Effector memory CD4-positive, alpha-beta T cell (primary cell): ENCODE data around the gene SEL1L2.

Experiments
- DNase-seq, 3 donors: peaks; one replicate each; pipeline ENCODE4 v3.0.0-alpha.2; 2020
- H3K27ac ChIP-seq: 2 replicates; pipeline ENCODE4 v1.7.0; 2013; ENCODE audit warnings: mild to moderate bottlenecking, low read length, moderate library complexity; ENCODE audit not compliant: insufficient read depth, poor library complexity, severe bottlenecking
- H3K27me3 ChIP-seq: replicated peaks from 2 replicates; pipeline ENCODE4 v1.7.0; 2013; ENCODE audit warnings: mild to moderate bottlenecking, low read length; ENCODE audit not compliant: insufficient read depth, control insufficient read depth, poor library complexity, severe bottlenecking
- H3K36me3 ChIP-seq: 2 replicates; pipeline ENCODE4 v1.7.0; 2013; ENCODE audit warnings: mild to moderate bottlenecking, low read length, moderate library complexity; ENCODE audit not compliant: control insufficient read depth, insufficient read depth
- H3K4me1 ChIP-seq: 2 replicates; pipeline ENCODE4 v1.7.0; 2013; ENCODE audit warnings: low read length, mild to moderate bottlenecking; ENCODE audit not compliant: control insufficient read depth, insufficient read depth, poor library complexity, severe bottlenecking
- H3K4me3 ChIP-seq: 2 replicates; pipeline ENCODE4 v1.7.0; 2013; ENCODE audit warnings: low read length, low read depth, mild to moderate bottlenecking; ENCODE audit not compliant: insufficient read depth, poor library complexity, severe bottlenecking
- H3K9me3 ChIP-seq: 2 replicates; pipeline ENCODE4 v1.7.0; 2013; ENCODE audit warnings: mild to moderate bottlenecking, low read length, moderate library complexity; ENCODE audit not compliant: control insufficient read depth

The SEL1L2 gene

GRCh38 chr20:13838664-13839063, 151.8 kb downstream of the SEL1L2 start:
- Histone ChIP-seq H3K27ac (no peak overlapping the region), H3K36me3 (no peaks in the 10 kb centered on the region), H3K4me3 (no peak overlapping the region), H3K4me1 (no peaks in the 10 kb centered on the region), H3K9me3 (no peaks in the 10 kb centered on the region), H3K27me3 (no peaks in the 10 kb centered on the region)
- no peak for DNase-seq

- no peaks in the 10 kb centered on the region for H3K9me3 ChIP-seq
- no peaks in the 10 kb centered on the region for H3K4me1 ChIP-seq
- DNase-seq, result no peak
- no peaks in the 10 kb centered on the region for H3K36me3 ChIP-seq
- H3K4me3 ChIP-seq, result no peak overlapping the region
- H3K27me3 ChIP-seq, result no peaks in the 10 kb centered on the region
- no peak overlapping the region for H3K27ac ChIP-seq
Observed at GRCh38 chr20:13831476-13831875, 158.9 kb downstream of the SEL1L2 start.

- Histone ChIP-seq H3K4me3 (no peak overlapping the region), H3K4me1 (no peaks in the 10 kb centered on the region), H3K27ac (no peak overlapping the region), H3K9me3 (no peaks in the 10 kb centered on the region), H3K36me3 (no peaks in the 10 kb centered on the region), H3K27me3 (no peaks in the 10 kb centered on the region)
- DNase-seq, result no peak
Observed at GRCh38 chr20:13825465-13825864, 164.9 kb downstream of the SEL1L2 start.

GRCh38 chr20:13824459-13824858, 166.0 kb downstream of the SEL1L2 start:
- Histone ChIP-seq H3K9me3 (no peaks in the 10 kb centered on the region), H3K27ac (no peak overlapping the region), H3K4me1 (no peaks in the 10 kb centered on the region), H3K4me3 (no peak overlapping the region), H3K27me3 (no peaks in the 10 kb centered on the region), H3K36me3 (no peaks in the 10 kb centered on the region)
- no peak for DNase-seq

GRCh38 chr20:13822459-13822858, 168.0 kb downstream of the SEL1L2 start:
- DNase-seq, result no peak
- no peak overlapping the region for H3K27ac ChIP-seq
- no peaks in the 10 kb centered on the region for H3K9me3 ChIP-seq
- no peaks in the 10 kb centered on the region for H3K4me1 ChIP-seq
- no peaks in the 10 kb centered on the region for H3K27me3 ChIP-seq
- H3K4me3 ChIP-seq, result no peak overlapping the region
- H3K36me3 ChIP-seq, result peaks cover 5% of the 10 kb centered on the region

- Histone ChIP-seq H3K36me3 (peaks cover 10% of the 10 kb centered on the region), H3K4me3 (no peak overlapping the region), H3K27ac (no peak overlapping the region), H3K9me3 (no peaks in the 10 kb centered on the region), H3K27me3 (no peaks in the 10 kb centered on the region), H3K4me1 (no peaks in the 10 kb centered on the region)
- DNase-seq, result no peak
Observed at GRCh38 chr20:13821876-13822275, 168.5 kb downstream of the SEL1L2 start.

GRCh38 chr20:13819885-13820645, 170.3 kb downstream of the SEL1L2 start:
- Histone ChIP-seq H3K4me1 (no peaks in the 10 kb centered on the region), H3K36me3 (peaks cover 16% of the 10 kb centered on the region), H3K27ac (no peak overlapping the region), H3K4me3 (no peak overlapping the region), H3K27me3 (no peaks in the 10 kb centered on the region), H3K9me3 (no peaks in the 10 kb centered on the region)
- DNase-seq, result no peak

GRCh38 chr20:13817342-13817741, 173.1 kb downstream of the SEL1L2 start:
- DNase-seq, result no peak
- H3K4me1 ChIP-seq, result no peaks in the 10 kb centered on the region
- peaks cover 23% of the 10 kb centered on the region for H3K36me3 ChIP-seq
- no peaks in the 10 kb centered on the region for H3K9me3 ChIP-seq
- no peaks in the 10 kb centered on the region for H3K27me3 ChIP-seq
- no peak overlapping the region for H3K4me3 ChIP-seq
- H3K27ac ChIP-seq, result no peak overlapping the region

GRCh38 chr20:13816757-13817156, 173.7 kb downstream of the SEL1L2 start:
- no peaks in the 10 kb centered on the region for H3K4me1 ChIP-seq

GRCh38 chr20:13814672-13815071, 175.7 kb downstream of the SEL1L2 start:
- Histone ChIP-seq H3K27ac (no peak overlapping the region), H3K36me3 (peaks cover 47% of the 10 kb centered on the region), H3K27me3 (no peaks in the 10 kb centered on the region), H3K9me3 (no peaks in the 10 kb centered on the region), H3K4me1 (no peaks in the 10 kb centered on the region), H3K4me3 (no peak overlapping the region)
- DNase-seq, result no peak

More at GRCh38 chr20:13816757-13817156, 173.7 kb downstream of the SEL1L2 start:
- Histone ChIP-seq H3K9me3 (no peaks in the 10 kb centered on the region), H3K4me3 (no peak overlapping the region), H3K27me3 (no peaks in the 10 kb centered on the region), H3K27ac (no peak overlapping the region), H3K36me3 (peaks cover 29% of the 10 kb centered on the region)
- DNase-seq, result no peak
